ENCODE data around the gene L1TD1. TPM values are rescaled to one million over a fixed set of nuclear protein-coding genes. Genes with fewer than 3 reads are reported as not detected.

The L1TD1 gene
- total RNA-seq, 1 donor, result under 0.01 TPM

- TF ChIP-seq CTCF (IDR thresholded peaks at IDR 0.05; ENCODE audit: insufficient read depth, low read depth, low read length), result no peak
- no peak overlapping the region for H3K4me3 ChIP-seq (ENCODE audit: low read depth, low read length)
- DNase-seq (ENCODE audit: low read depth), result no peak
Observed at GRCh38 chr1:62228883-62229187, 34.2 kb downstream of the L1TD1 start.

GRCh38 chr1:62229468-62229867, 34.8 kb downstream of the L1TD1 start:
- H3K4me3 ChIP-seq (ENCODE audit: low read depth, low read length), result no peak overlapping the region
- TF ChIP-seq CTCF (IDR thresholded peaks at IDR 0.05; ENCODE audit: insufficient read depth, low read depth, low read length), result no peak
- no peak for DNase-seq (ENCODE audit: low read depth)

- DNase-seq (ENCODE audit: low read depth), result peak; percentile 4
- no peak for TF ChIP-seq CTCF (IDR thresholded peaks at IDR 0.05; ENCODE audit: insufficient read depth, low read depth, low read length)
- no peak overlapping the region for H3K4me3 ChIP-seq (ENCODE audit: low read depth, low read length)
Observed at GRCh38 chr1:62229932-62230331, 35.3 kb downstream of the L1TD1 start.

GRCh38 chr1:62230718-62231117, 36.1 kb downstream of the L1TD1 start:
- H3K4me3 ChIP-seq (ENCODE audit: low read depth, low read length), result no peak overlapping the region
- no peak for TF ChIP-seq CTCF (IDR thresholded peaks at IDR 0.05; ENCODE audit: insufficient read depth, low read depth, low read length)
- peak; percentile 8 for DNase-seq (ENCODE audit: low read depth)

- no peak for TF ChIP-seq CTCF (IDR thresholded peaks at IDR 0.05; ENCODE audit: insufficient read depth, low read depth, low read length)
- DNase-seq (ENCODE audit: low read depth), result no peak
- H3K4me3 ChIP-seq (ENCODE audit: low read depth, low read length), result no peak overlapping the region
Observed at GRCh38 chr1:62232871-62233278, 38.2 kb downstream of the L1TD1 start.

GRCh38 chr1:62233926-62234450, 39.3 kb downstream of the L1TD1 start:
- no peak for DNase-seq (ENCODE audit: low read depth)
- no peak for TF ChIP-seq CTCF (IDR thresholded peaks at IDR 0.05; ENCODE audit: insufficient read depth, low read depth, low read length)
- no peak overlapping the region for H3K4me3 ChIP-seq (ENCODE audit: low read depth, low read length)

- H3K4me3 ChIP-seq (ENCODE audit: low read depth, low read length), result no peak overlapping the region
- DNase-seq (ENCODE audit: low read depth), result no peak
- TF ChIP-seq CTCF (IDR thresholded peaks at IDR 0.05; ENCODE audit: insufficient read depth, low read depth, low read length), result no peak
Observed at GRCh38 chr1:62234688-62235087, 40.0 kb downstream of the L1TD1 start.

Data from fibroblast of villous mesenchyme (primary cell).